Epithelial cell of proximal tubule (primary cell): Measurements from ENCODE around the gene SLC66A3. TPM values are rescaled to one million over a fixed set of nuclear protein-coding genes. Genes with fewer than 3 reads are reported as not detected.

Source experiments
- DNase-seq: peaks from one replicate; pipeline ENCODE4 v3.0.0-alpha.2; 2011; ENCODE audit warnings: low read depth
- H3K4me3 ChIP-seq: 2 replicates; pipeline ENCODE4 v1.5.1; 2011; ENCODE audit warnings: low read depth, mild to moderate bottlenecking, low read length
- total RNA-seq: library from RNA; depleted of rRNA; stranded (reverse); fragments of >200 nt; gene quantifications from 2 replicates; pipeline ENCODE4 v1.2.3, GENCODE V29; 2015
- TF ChIP-seq, protein P1 (sequence below): conservative IDR thresholded peaks from 2 replicates; pipeline ENCODE4 v1.5.1; 2012; ENCODE audit warnings: low read depth, mild to moderate bottlenecking, low read length

Gene SLC66A3
- total RNA-seq, 1 donor from 2014 or later = 58.2 TPM

DNA sequence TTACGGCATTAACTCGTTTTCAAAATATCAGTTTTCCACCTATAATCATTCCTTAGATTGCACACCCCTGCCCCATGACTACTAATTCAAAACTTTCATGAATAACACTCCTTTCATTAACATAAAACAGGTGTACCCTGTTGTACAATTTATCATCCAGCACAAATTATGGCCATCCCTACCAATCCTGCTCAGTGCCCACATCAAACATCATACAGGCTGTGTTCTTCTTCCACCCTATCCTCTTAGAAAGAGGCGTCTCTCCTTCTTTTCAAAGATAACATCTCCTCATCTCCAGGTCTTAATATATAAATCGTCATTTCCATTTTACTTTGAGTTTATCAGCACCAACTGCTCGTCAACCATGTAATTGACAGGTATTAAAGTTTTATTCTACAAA, 67.6 kb downstream of the SLC66A3 start:
- no peak overlapping the region for H3K4me3 ChIP-seq
- no peak for DNase-seq
- TF ChIP-seq, protein P1, sequence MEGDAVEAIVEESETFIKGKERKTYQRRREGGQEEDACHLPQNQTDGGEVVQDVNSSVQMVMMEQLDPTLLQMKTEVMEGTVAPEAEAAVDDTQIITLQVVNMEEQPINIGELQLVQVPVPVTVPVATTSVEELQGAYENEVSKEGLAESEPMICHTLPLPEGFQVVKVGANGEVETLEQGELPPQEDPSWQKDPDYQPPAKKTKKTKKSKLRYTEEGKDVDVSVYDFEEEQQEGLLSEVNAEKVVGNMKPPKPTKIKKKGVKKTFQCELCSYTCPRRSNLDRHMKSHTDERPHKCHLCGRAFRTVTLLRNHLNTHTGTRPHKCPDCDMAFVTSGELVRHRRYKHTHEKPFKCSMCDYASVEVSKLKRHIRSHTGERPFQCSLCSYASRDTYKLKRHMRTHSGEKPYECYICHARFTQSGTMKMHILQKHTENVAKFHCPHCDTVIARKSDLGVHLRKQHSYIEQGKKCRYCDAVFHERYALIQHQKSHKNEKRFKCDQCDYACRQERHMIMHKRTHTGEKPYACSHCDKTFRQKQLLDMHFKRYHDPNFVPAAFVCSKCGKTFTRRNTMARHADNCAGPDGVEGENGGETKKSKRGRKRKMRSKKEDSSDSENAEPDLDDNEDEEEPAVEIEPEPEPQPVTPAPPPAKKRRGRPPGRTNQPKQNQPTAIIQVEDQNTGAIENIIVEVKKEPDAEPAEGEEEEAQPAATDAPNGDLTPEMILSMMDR = no peak

DNA sequence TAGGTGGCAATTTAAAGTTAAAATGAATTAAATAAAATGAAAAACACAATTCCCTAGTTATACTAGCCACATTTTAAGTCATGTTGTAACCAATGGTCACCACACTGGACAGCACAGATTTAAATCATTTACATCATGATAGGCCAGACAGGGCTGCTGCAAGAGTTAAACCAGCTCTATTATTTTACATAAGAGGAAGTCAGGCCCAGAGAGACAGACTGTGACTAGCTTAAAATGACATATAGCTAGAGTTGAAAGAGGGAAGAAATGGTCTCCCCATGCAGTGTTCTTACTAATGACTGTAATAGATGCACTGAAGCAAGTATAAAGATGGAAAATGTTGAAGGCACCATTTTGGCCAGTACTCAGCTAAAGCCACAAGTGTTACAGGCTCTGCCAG, 69.6 kb downstream of the SLC66A3 start:
- no peak overlapping the region for H3K4me3 ChIP-seq
- DNase-seq = no peak
- TF ChIP-seq, protein P1 = no peak

DNA sequence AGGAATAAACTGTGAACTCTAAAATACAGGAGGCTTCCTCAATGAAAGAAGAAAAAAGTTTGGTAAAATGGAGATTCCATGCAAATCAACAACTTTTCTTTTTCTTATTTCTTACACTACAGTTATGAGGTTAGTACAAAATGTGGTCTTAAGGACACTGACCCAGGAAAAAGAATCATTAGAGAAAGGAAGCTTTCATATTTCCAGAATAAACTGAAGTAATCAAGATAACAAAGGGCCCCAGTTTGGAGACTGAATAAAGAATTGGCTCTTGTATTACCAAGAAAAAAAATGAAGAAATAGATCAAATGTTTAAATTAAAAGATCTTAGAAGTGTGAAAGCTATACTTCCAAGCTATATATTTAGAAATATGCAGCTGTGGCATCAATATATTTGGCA, 72.3 kb downstream of the SLC66A3 start:
- no peak for DNase-seq
- TF ChIP-seq, protein P1 = no peak
- no peak overlapping the region for H3K4me3 ChIP-seq

Other genes with a start within 250 kb of the SLC66A3 start
- gene KCNF1, start 243.5 kb upstream of the SLC66A3 start, total RNA-seq = 0.36 and 1.3 TPM in 2 replicates
- gene ROCK2, start 189.2 kb downstream of the SLC66A3 start, total RNA-seq = 19.8 and 22.2 TPM in 2 replicates